CD14-positive monocyte (primary cell): ENCODE measurements around the gene GTF2F1. TPM values are rescaled to one million over a fixed set of nuclear protein-coding genes. Genes with fewer than 3 reads are reported as not detected.
"Not testable (repeated sequence)": the region's sequence is repeated elsewhere in the genome, so short reads cannot be mapped to it uniquely, and the experiment has no call there.

Experiments
- DNase-seq, 3 donors: peaks; one replicate each; pipeline ENCODE4 v3.0.0-alpha.2; 2011 to 2022
- H2AFZ ChIP-seq: 2 replicates; pipeline ENCODE4 v1.6.0; 2012; ENCODE audit warnings: mild to moderate bottlenecking, low read depth, low read length, inconsistent platforms; ENCODE audit not compliant: insufficient read depth, poor library complexity, severe bottlenecking
- H3K27ac ChIP-seq, 2 donors: 1 replicate in 1 of 2; 2 replicates in 1 of 2; pipeline ENCODE4 v1.5.1; 2012 to 2013; ENCODE audit warnings: low read length in 2 of 2, control low read depth in 1 of 2, inconsistent platforms in 1 of 2, low read depth in 1 of 2, mild to moderate bottlenecking in 1 of 2
- H3K27me3 ChIP-seq, 2 donors: one replicate each; pipeline versions ENCODE4 v1.6.0 to v1.6.1; 2011 to 2013; ENCODE audit warnings: low read length in 2 of 2; ENCODE audit not compliant: control insufficient read depth in 2 of 2, insufficient read depth in 2 of 2
- H3K36me3 ChIP-seq, 2 donors: replicated peaks in 1 of 2; 1 replicate in 1 of 2; 2 replicates in 1 of 2; pipeline versions ENCODE4 v1.5.1 to v1.6.1; 2012 to 2013; ENCODE audit warnings: low read length in 2 of 2, control low read depth in 1 of 2, inconsistent platforms in 1 of 2, mild to moderate bottlenecking in 1 of 2; ENCODE audit not compliant: insufficient read depth in 2 of 2, control insufficient read depth in 1 of 2
- H3K4me1 ChIP-seq, 2 donors: 1 replicate in 1 of 2; 2 replicates in 1 of 2; pipeline versions ENCODE4 v1.5.1 to v1.6.1; 2012 to 2013; ENCODE audit warnings: low read length in 2 of 2, control low read depth in 1 of 2, inconsistent platforms in 1 of 2, mild to moderate bottlenecking in 1 of 2, moderate library complexity in 1 of 2; ENCODE audit not compliant: insufficient read depth in 2 of 2, control insufficient read depth in 1 of 2
- H3K4me2 ChIP-seq: replicated peaks from 2 replicates; pipeline ENCODE3; 2012; ENCODE audit warnings: low read length, moderate library complexity, mild to moderate bottlenecking; ENCODE audit not compliant: poor library complexity, severe bottlenecking; ENCODE audit errors: extremely low read depth
- H3K4me3 ChIP-seq, 3 experiments: fragments of 200-600 bp in 1 of 3; sonication (generic) in 1 of 3; replicated peaks in 1 of 3; 1 replicate in 2 of 3; 2 replicates in 1 of 3; pipeline ENCODE4 v1.5.1; 2011 to 2013; ENCODE audit warnings: low read length in 3 of 3, mild to moderate bottlenecking in 3 of 3, control low read depth in 2 of 3, low read depth in 2 of 3, inconsistent platforms in 1 of 3, moderate library complexity in 1 of 3
- H3K79me2 ChIP-seq: 2 replicates; pipeline ENCODE4 v1.6.0; 2012; ENCODE audit warnings: mild to moderate bottlenecking, control low read depth, inconsistent platforms, low read length, moderate library complexity; ENCODE audit not compliant: insufficient read depth
- H3K9ac ChIP-seq: 2 replicates; pipeline ENCODE4 v1.6.0; 2017; ENCODE audit warnings: low read length, mild to moderate bottlenecking; ENCODE audit not compliant: insufficient read depth, poor library complexity, severe bottlenecking
- H3K9me3 ChIP-seq, 2 donors: replicated peaks in 1 of 2; 1 replicate in 1 of 2; 2 replicates in 1 of 2; pipeline versions ENCODE4 v1.5.1 to v1.6.1; 2012 to 2013; ENCODE audit warnings: low read length in 2 of 2, control low read depth in 1 of 2; ENCODE audit not compliant: control insufficient read depth in 1 of 2, insufficient read depth in 1 of 2
- H4K20me1 ChIP-seq: 2 replicates; pipeline ENCODE4 v1.6.0; 2012; ENCODE audit warnings: mild to moderate bottlenecking, low read length, control low read depth, moderate library complexity; ENCODE audit not compliant: insufficient read depth
- H3K27ac Mint-ChIP-seq, 7 donors: one replicate each; pipeline ENCODE4 v1.8.0; 2020; ENCODE audit warnings: mild to moderate bottlenecking in 7 of 7, mixed read lengths in 7 of 7, moderate library complexity in 6 of 7, inconsistent platforms in 2 of 7
- H3K27me3 Mint-ChIP-seq, 3 donors: one replicate each; pipeline ENCODE4 v1.8.0; 2021 to 2022; ENCODE audit warnings: low read depth in 3 of 3, mild to moderate bottlenecking in 3 of 3, mixed read lengths in 3 of 3, moderate library complexity in 3 of 3, inconsistent platforms in 1 of 3
- H3K36me3 Mint-ChIP-seq, 2 donors: one replicate each; pipeline ENCODE4 v1.8.0; 2020; ENCODE audit warnings: mixed read lengths in 2 of 2, inconsistent platforms in 1 of 2, mild to moderate bottlenecking in 1 of 2
- H3K4me1 Mint-ChIP-seq: one replicate; pipeline ENCODE4 v1.8.0; 2020; ENCODE audit warnings: mild to moderate bottlenecking, mixed read lengths
- H3K4me3 Mint-ChIP-seq, 2 donors: one replicate each; pipeline ENCODE4 v1.8.0; 2020; ENCODE audit warnings: mild to moderate bottlenecking in 2 of 2, mixed read lengths in 2 of 2, moderate library complexity in 1 of 2
- H3K9me3 Mint-ChIP-seq, 7 donors: one replicate each; pipeline ENCODE4 v1.8.0; 2020 to 2022; ENCODE audit warnings: mixed read lengths in 7 of 7, mild to moderate bottlenecking in 6 of 7, moderate library complexity in 6 of 7, inconsistent platforms in 2 of 7
- WGBS: methylation state at CpG from one replicate; pipeline ENCODE4 v1.1.5; 2013; ENCODE audit warnings: missing lambda C conversion rate; ENCODE audit not compliant: insufficient coverage; 5-methylcytosine and 5-hydroxymethylcytosine counted together
- intact Hi-C, 2 donors: fragments of 100-400 bp; cut with micrococcal nuclease; formaldehyde crosslinking; loops; one replicate each; pipeline versions ENCODE4 v1.15.0 to v1.15.1; 2023
- polyA plus RNA-seq, 3 donors: library from polyadenylated mRNA; depleted of rRNA in 1 of 3; unstranded in 2 of 3; stranded (reverse) in 1 of 3; fragments of 300-500 nt in 2 of 3; fragments of >200 nt in 1 of 3; fragmentation: Illumina TruSeq in 2 of 3; gene quantifications; 1 replicate in 2 of 3; 2 replicates in 1 of 3; pipeline ENCODE4 v1.2.3, GENCODE V29; 2012 to 2021
- TF ChIP-seq, protein P1 (sequence below): fragments of 200-600 bp; IDR thresholded peaks from one replicate; pipeline ENCODE4 v1.8.0; 2022; ENCODE audit warnings: antibody characterized with exemption, mild to moderate bottlenecking

The GTF2F1 gene
- polyA plus RNA-seq, 3 donors = 9.4 to 46.4 (median 13.2) TPM

DNA sequence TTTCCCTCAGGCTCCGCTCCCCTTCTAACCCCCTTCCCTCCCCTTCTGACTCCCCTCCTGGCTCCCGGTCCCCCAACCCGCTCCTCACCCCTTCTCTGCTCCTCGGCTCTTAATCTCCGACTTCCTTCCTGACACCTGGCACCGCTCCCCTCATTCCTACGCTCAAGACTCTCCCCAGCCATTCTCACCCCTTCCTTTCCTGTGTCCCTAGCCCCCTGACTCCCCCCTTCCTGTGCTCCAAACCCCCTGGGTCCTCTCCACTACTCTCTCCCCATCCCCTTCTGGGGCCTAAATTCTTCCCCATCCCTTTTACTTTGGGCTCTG is 31.0 kb downstream of the GTF2F1 start:
- H3K27ac ChIP-seq = peak overlapping the region in 1 of 2 donors; percentile 60
- H3K36me3 ChIP-seq = peaks cover 16 to 26% of the 10 kb centered on the region in 2 donors
- peak overlapping the region; percentile 73 for H3K9ac ChIP-seq
- H3K27me3 ChIP-seq = no peaks in the 10 kb centered on the region
- TF ChIP-seq, protein P1, sequence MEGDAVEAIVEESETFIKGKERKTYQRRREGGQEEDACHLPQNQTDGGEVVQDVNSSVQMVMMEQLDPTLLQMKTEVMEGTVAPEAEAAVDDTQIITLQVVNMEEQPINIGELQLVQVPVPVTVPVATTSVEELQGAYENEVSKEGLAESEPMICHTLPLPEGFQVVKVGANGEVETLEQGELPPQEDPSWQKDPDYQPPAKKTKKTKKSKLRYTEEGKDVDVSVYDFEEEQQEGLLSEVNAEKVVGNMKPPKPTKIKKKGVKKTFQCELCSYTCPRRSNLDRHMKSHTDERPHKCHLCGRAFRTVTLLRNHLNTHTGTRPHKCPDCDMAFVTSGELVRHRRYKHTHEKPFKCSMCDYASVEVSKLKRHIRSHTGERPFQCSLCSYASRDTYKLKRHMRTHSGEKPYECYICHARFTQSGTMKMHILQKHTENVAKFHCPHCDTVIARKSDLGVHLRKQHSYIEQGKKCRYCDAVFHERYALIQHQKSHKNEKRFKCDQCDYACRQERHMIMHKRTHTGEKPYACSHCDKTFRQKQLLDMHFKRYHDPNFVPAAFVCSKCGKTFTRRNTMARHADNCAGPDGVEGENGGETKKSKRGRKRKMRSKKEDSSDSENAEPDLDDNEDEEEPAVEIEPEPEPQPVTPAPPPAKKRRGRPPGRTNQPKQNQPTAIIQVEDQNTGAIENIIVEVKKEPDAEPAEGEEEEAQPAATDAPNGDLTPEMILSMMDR = no peak
- H3K4me2 ChIP-seq = peak overlapping the region; percentile 90
- no peaks in the 10 kb centered on the region for H3K9me3 ChIP-seq
- H3K27ac Mint-ChIP-seq = peak overlapping the region in 4 of 7 donors; percentile 15 to 87 (median 54)
- H3K9me3 Mint-ChIP-seq = peaks cover 0 to 4% (median 0%) of the 10 kb centered on the region in 7 donors
- peak overlapping the region; percentile 83 to 91 for H3K4me3 Mint-ChIP-seq
- 3% methylated on average over 7 of the region's 7 CpGs for whole genome bisulfite sequencing
- H3K4me1 ChIP-seq = peaks cover 12 to 19% of the 10 kb centered on the region in 2 donors
- H4K20me1 ChIP-seq = no peaks in the 10 kb centered on the region
- H3K27me3 Mint-ChIP-seq = peaks cover 0 to 1% (median 0%) of the 10 kb centered on the region in 3 donors
- peaks cover 18% of the 10 kb centered on the region for H3K4me1 Mint-ChIP-seq
- H3K36me3 Mint-ChIP-seq = peaks cover 24 to 33% of the 10 kb centered on the region in 2 donors
- intact Hi-C loops = no loop called here
- peaks cover 11% of the 10 kb centered on the region for H3K79me2 ChIP-seq
- H3K4me3 ChIP-seq = peak overlapping the region; percentile 55 to 91 (median 84)
- no peak for DNase-seq
- H2AFZ ChIP-seq = peak overlapping the region; percentile 91

DNA sequence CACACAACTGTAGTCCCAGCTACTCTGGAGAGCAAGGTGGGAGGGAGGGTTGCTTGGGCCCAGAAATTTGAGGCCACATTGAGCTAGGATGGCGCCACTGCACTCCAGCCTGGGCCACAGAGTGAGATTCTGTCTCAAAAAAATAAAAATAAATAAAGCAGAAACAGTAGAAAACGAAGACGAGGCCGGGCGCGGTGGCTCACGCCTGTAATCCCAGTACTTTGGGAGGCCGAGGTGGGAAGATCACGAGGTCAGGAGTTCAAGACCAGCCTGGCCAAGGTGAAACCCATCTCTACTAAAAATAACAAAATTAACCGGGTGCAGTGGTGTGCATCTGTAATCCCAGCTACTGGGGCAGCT is 32.1 kb downstream of the GTF2F1 start:
- Histone ChIP-seq H3K36me3 (peaks cover 6 to 14% of the 10 kb centered on the region in 2 donors), H3K27ac (peak overlapping the region; percentile 15 to 60), H3K79me2 (peaks cover 11% of the 10 kb centered on the region), H2AFZ (peak overlapping the region; percentile 91), H3K4me1 (peaks cover 12 to 19% of the 10 kb centered on the region in 2 donors), H3K4me3 (peak overlapping the region in 1 of 3 experiments; percentile 84)
- intact Hi-C loops, DNase-seq, H3K27me3 Mint-ChIP-seq, H3K27me3 ChIP-seq, H3K4me2 ChIP-seq, H3K9me3 Mint-ChIP-seq, H4K20me1 ChIP-seq, H3K9me3 ChIP-seq, H3K9ac ChIP-seq: not testable (repeated sequence)
- H3K4me1 Mint-ChIP-seq = peaks cover 18% of the 10 kb centered on the region
- peaks cover 16 to 22% of the 10 kb centered on the region in 2 donors for H3K36me3 Mint-ChIP-seq
- H3K27ac Mint-ChIP-seq = peak overlapping the region in 3 of 7 donors; percentile 43 to 87 (median 45)
- H3K4me3 Mint-ChIP-seq = peak overlapping the region; percentile 42 to 83
- 100% methylated on average over 7 of the region's 10 CpGs for WGBS

DNA sequence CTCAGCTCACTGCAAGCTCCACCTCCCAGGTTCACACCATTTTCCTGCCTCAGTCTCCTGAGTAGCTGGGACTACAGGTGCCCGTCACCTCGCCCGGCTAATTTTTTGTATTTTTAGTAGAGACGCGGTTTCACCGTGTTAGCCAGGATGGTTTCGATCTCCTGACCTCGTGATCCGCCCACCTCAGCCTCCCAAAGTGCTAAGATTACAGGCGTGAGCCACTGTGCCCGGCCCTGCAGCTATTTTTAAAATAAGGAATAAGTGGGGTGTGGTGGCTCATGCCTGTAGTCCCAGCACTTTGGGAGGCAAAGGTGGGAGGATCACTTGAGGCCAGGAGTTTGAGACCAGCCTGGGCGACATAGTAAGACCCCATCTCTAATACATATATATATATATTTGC is 32.5 kb downstream of the GTF2F1 start:
- H3K9ac ChIP-seq, H3K9me3 Mint-ChIP-seq, H3K4me3 ChIP-seq, DNase-seq, H3K27me3 Mint-ChIP-seq, H2AFZ ChIP-seq, H4K20me1 ChIP-seq, H3K27me3 ChIP-seq, H3K9me3 ChIP-seq, H3K27ac Mint-ChIP-seq, H3K4me3 Mint-ChIP-seq, H3K4me2 ChIP-seq, intact Hi-C loops, H3K27ac ChIP-seq: not testable (repeated sequence)
- peaks cover 12 to 18% of the 10 kb centered on the region in 2 donors for H3K4me1 ChIP-seq
- H3K79me2 ChIP-seq = peaks cover 11% of the 10 kb centered on the region
- peaks cover 3 to 10% of the 10 kb centered on the region in 2 donors for H3K36me3 ChIP-seq
- peaks cover 15 to 18% of the 10 kb centered on the region in 2 donors for H3K36me3 Mint-ChIP-seq
- peaks cover 18% of the 10 kb centered on the region for H3K4me1 Mint-ChIP-seq
- 100% methylated on average over 2 of the region's 12 CpGs for WGBS
